HEK293 (cell line): ENCODE results near the gene RIN3.

ENCODE experiments used
- EGR2 ChIP-seq: fragments of 450-650 bp; formaldehyde crosslinking; IDR thresholded peaks from 2 replicates; pipeline ENCODE4 v1.5.1; 2016; ENCODE audit warnings: low read depth, missing biosample characterization, missing genetic modification characterization
- FEZF1 ChIP-seq: fragments of 450-650 bp; formaldehyde crosslinking; IDR thresholded peaks from 2 replicates; pipeline ENCODE4 v1.5.1; 2016; ENCODE audit warnings: missing biosample characterization, missing genetic modification characterization
- HIC1 ChIP-seq: fragments of 450-650 bp; formaldehyde crosslinking; IDR thresholded peaks from 2 replicates; pipeline ENCODE4 v1.5.1; 2016; ENCODE audit warnings: missing biosample characterization, missing genetic modification characterization
- KLF17 ChIP-seq: fragments of 450-650 bp; formaldehyde crosslinking; IDR thresholded peaks from 2 replicates; pipeline ENCODE4 v1.5.1; 2016; ENCODE audit warnings: missing biosample characterization, missing genetic modification characterization
- KLF7 ChIP-seq: fragments of 450-650 bp; formaldehyde crosslinking; IDR thresholded peaks from 2 replicates; pipeline ENCODE4 v1.5.1; 2016; ENCODE audit warnings: missing biosample characterization, missing genetic modification characterization, borderline replicate concordance
- OSR2 ChIP-seq: fragments of 450-650 bp; formaldehyde crosslinking; IDR thresholded peaks from 2 replicates; pipeline ENCODE4 v1.5.1; 2016; ENCODE audit warnings: missing biosample characterization, missing genetic modification characterization
- SP3 ChIP-seq: fragments of 450-650 bp; formaldehyde crosslinking; IDR thresholded peaks from 2 replicates; pipeline ENCODE4 v1.5.1; 2016; ENCODE audit warnings: missing biosample characterization, missing genetic modification characterization
- TCF7L2 ChIP-seq: IDR thresholded peaks from 2 replicates; pipeline ENCODE4 v1.6.1; 2011; ENCODE audit warnings: low read depth, mild to moderate bottlenecking, inconsistent platforms, low read length, moderate library complexity, borderline replicate concordance
- WT1 ChIP-seq: fragments of 450-650 bp; formaldehyde crosslinking; IDR thresholded peaks from 2 replicates; pipeline ENCODE4 v1.5.1; 2016; ENCODE audit warnings: missing biosample characterization, missing genetic modification characterization
- ZBTB17 ChIP-seq: fragments of 450-650 bp; formaldehyde crosslinking; IDR thresholded peaks from 2 replicates; pipeline ENCODE4 v1.5.1; 2016; ENCODE audit warnings: missing biosample characterization, missing genetic modification characterization
- ZBTB7A ChIP-seq: fragments of 450-650 bp; formaldehyde crosslinking; IDR thresholded peaks from 2 replicates; pipeline ENCODE4 v1.5.1; 2016; ENCODE audit warnings: low read depth, missing biosample characterization, missing genetic modification characterization
- ZFHX2 ChIP-seq: fragments of 450-650 bp; formaldehyde crosslinking; conservative IDR thresholded peaks from 2 replicates; pipeline ENCODE4 v1.5.1; 2016; ENCODE audit warnings: missing biosample characterization, missing genetic modification characterization
- ZFP3 ChIP-seq: fragments of 450-650 bp; formaldehyde crosslinking; IDR thresholded peaks from 2 replicates; pipeline ENCODE4 v1.5.1; 2016; ENCODE audit warnings: low read depth, missing biosample characterization, missing genetic modification characterization
- ZNF132 ChIP-seq: fragments of 450-650 bp; formaldehyde crosslinking; IDR thresholded peaks from 2 replicates; pipeline ENCODE4 v1.5.1; 2017; ENCODE audit warnings: missing biosample characterization, missing genetic modification characterization, borderline replicate concordance
- ZNF133 ChIP-seq: fragments of 450-650 bp; formaldehyde crosslinking; IDR thresholded peaks from 2 replicates; pipeline ENCODE4 v1.5.1; 2016; ENCODE audit warnings: missing biosample characterization, missing genetic modification characterization
- ZNF148 ChIP-seq: fragments of 450-650 bp; formaldehyde crosslinking; IDR thresholded peaks from 2 replicates; pipeline ENCODE4 v1.5.0; 2017; ENCODE audit warnings: missing biosample characterization, missing genetic modification characterization, borderline replicate concordance
- ZNF157 ChIP-seq: fragments of 450-650 bp; formaldehyde crosslinking; IDR thresholded peaks from 2 replicates; pipeline ENCODE4 v1.5.1; 2016; ENCODE audit warnings: missing biosample characterization, missing genetic modification characterization
- ZNF174 ChIP-seq: fragments of 450-650 bp; formaldehyde crosslinking; IDR thresholded peaks from 2 replicates; pipeline ENCODE4 v1.5.0; 2017; ENCODE audit warnings: missing biosample characterization, mild to moderate bottlenecking, missing genetic modification characterization
- ZNF211 ChIP-seq: fragments of 450-650 bp; formaldehyde crosslinking; IDR thresholded peaks from 2 replicates; pipeline ENCODE4 v1.5.1; 2016; ENCODE audit warnings: low read depth, missing biosample characterization, missing genetic modification characterization
- ZNF335 ChIP-seq: fragments of 450-650 bp; formaldehyde crosslinking; conservative IDR thresholded peaks from 2 replicates; pipeline ENCODE4 v1.5.1; 2016; ENCODE audit warnings: missing biosample characterization, missing genetic modification characterization
- ZNF350 ChIP-seq: fragments of 450-650 bp; formaldehyde crosslinking; IDR thresholded peaks from 2 replicates; pipeline ENCODE4 v1.5.0; 2017; ENCODE audit warnings: missing biosample characterization, mild to moderate bottlenecking, missing genetic modification characterization
- ZNF37A ChIP-seq: fragments of 450-650 bp; IDR thresholded peaks from 2 replicates; pipeline ENCODE4 v1.5.1; 2018; ENCODE audit warnings: missing biosample characterization, missing genetic modification characterization
- ZNF416 ChIP-seq: fragments of 450-650 bp; formaldehyde crosslinking; IDR thresholded peaks from 2 replicates; pipeline ENCODE4 v1.5.1; 2016; ENCODE audit warnings: missing biosample characterization, missing genetic modification characterization
- ZNF473 ChIP-seq: fragments of 450-650 bp; formaldehyde crosslinking; IDR thresholded peaks from 2 replicates; pipeline ENCODE4 v1.5.1; 2017; ENCODE audit warnings: missing biosample characterization, missing genetic modification characterization
- ZNF529 ChIP-seq: fragments of 450-650 bp; formaldehyde crosslinking; IDR thresholded peaks from 2 replicates; pipeline ENCODE4 v1.5.1; 2017; ENCODE audit warnings: missing genetic modification characterization, missing biosample characterization; ENCODE audit not compliant: insufficient replicate concordance
- ZNF560 ChIP-seq: fragments of 450-650 bp; formaldehyde crosslinking; IDR thresholded peaks from 2 replicates; pipeline ENCODE4 v1.5.1; 2017; ENCODE audit warnings: missing biosample characterization, missing genetic modification characterization, borderline replicate concordance
- ZNF626 ChIP-seq: fragments of 450-650 bp; sonication (Bioruptor Pico); formaldehyde crosslinking; IDR thresholded peaks from 2 replicates; pipeline ENCODE4 v1.5.1; 2018; ENCODE audit warnings: missing biosample characterization, missing genetic modification characterization, inconsistent platforms
- ZNF692 ChIP-seq: fragments of 450-650 bp; formaldehyde crosslinking; IDR thresholded peaks from 2 replicates; pipeline ENCODE4 v1.5.1; 2016; ENCODE audit warnings: missing biosample characterization, missing genetic modification characterization
- ZNF76 ChIP-seq: fragments of 450-650 bp; formaldehyde crosslinking; IDR thresholded peaks from 2 replicates; pipeline ENCODE4; 2016; ENCODE audit warnings: low read depth, missing biosample characterization, missing genetic modification characterization, borderline replicate concordance
- ZNF837 ChIP-seq: fragments of 450-650 bp; formaldehyde crosslinking; IDR thresholded peaks from 2 replicates; pipeline ENCODE4 v1.5.1; 2016; ENCODE audit warnings: missing biosample characterization, missing genetic modification characterization
- ZNF843 ChIP-seq: fragments of 450-650 bp; formaldehyde crosslinking; IDR thresholded peaks from 2 replicates; pipeline ENCODE4 v1.5.1; 2016; ENCODE audit warnings: missing biosample characterization, missing genetic modification characterization
- ZSCAN16 ChIP-seq: fragments of 450-650 bp; formaldehyde crosslinking; IDR thresholded peaks from 2 replicates; pipeline ENCODE4 v1.5.1; 2016; ENCODE audit warnings: missing biosample characterization, missing genetic modification characterization
- ZXDB ChIP-seq: fragments of 450-650 bp; formaldehyde crosslinking; IDR thresholded peaks from 2 replicates; pipeline ENCODE4 v1.5.1; 2016; ENCODE audit warnings: missing biosample characterization, missing genetic modification characterization

The RIN3 gene

GRCh38 chr14:92511453-92512238 lies 1.9 kb upstream of the RIN3 start (continued):
- TF ChIP-seq ZNF174 (tag by site-specific recombination) (no peak), ZNF37A (tag by site-specific recombination) (no peak), ZNF692 (tag by site-specific recombination) (peak; percentile 44; the same call in 1 of the 2 replicates), TCF7L2 (no peak), ZSCAN16 (tag by site-specific recombination) (no peak), ZNF529 (no peak), KLF7 (no peak), ZNF133 (tag by site-specific recombination) (no peak), ZNF76 (no peak), ZNF416 (tag by site-specific recombination) (no peak), ZNF837 (tag by site-specific recombination) (no peak), ZXDB (tag by site-specific recombination) (peak; percentile 35; the same call in 1 of the 2 replicates), ZNF560 (tag by site-specific recombination) (no peak), ZBTB7A (tag by site-specific recombination) (no peak), ZNF132 (tag by site-specific recombination) (no peak), ZFP3 (tag by site-specific recombination) (no peak), ZNF211 (tag by site-specific recombination) (no peak), ZNF473 (no peak), EGR2 (tag by site-specific recombination) (no peak), ZNF148 (no peak), KLF17 (tag by site-specific recombination) (no peak), ZNF626 (tag by site-specific recombination) (no peak), WT1 (tag by site-specific recombination) (no peak), HIC1 (peak; percentile 51), ZNF335 (tag by site-specific recombination) (no peak), OSR2 (tag by site-specific recombination) (peak; percentile 38; the same call in 1 of the 2 replicates), ZBTB17 (peak; percentile 46; the same call in 1 of the 2 replicates), SP3 (no peak), ZNF157 (tag by site-specific recombination) (no peak), ZFHX2 (tag by site-specific recombination) (no peak), FEZF1 (tag by site-specific recombination) (no peak), ZNF350 (tag by site-specific recombination) (no peak), ZNF843 (0 out of 2 replicates have a peak, but pooled peaks have one; percentile 22)
